A549 (cell line): ENCODE data around the gene SYNC. TPM values are rescaled to one million over a fixed set of nuclear protein-coding genes. Genes with fewer than 3 reads are reported as not detected.

Experiments used
- ATAC-seq, 2 experiments: fragments of 200-7000 bp in 1 of 2; fragments of >200 bp in 1 of 2; cut with Nextera tagmentation in 1 of 2; cut with Tn5 transposase in 1 of 2; 3 replicates each; pipeline versions ENCODE4 v1.8.0 to v1.9.1; 2018 to 2020; ENCODE audit warnings: mild to moderate bottlenecking in 1 of 2, moderate library complexity in 1 of 2
- CTCF ChIA-PET: fragments of 300-600 bp; sonication (Branson Sonifier 250); formaldehyde crosslinking; extraction: SDS; loops from one replicate; lab custom pipeline; 2021; ENCODE audit warnings: antibody characterized with exemption, inconsistent platforms; lab: Yijun Ruan, JAX
- POLR2A ChIA-PET: fragments of 350-600 bp; formaldehyde crosslinking; extraction: SDS; loops from one replicate; lab custom pipeline; 2021; ENCODE audit warnings: antibody characterized with exemption, inconsistent platforms; lab: Yijun Ruan, JAX
- DNase-seq, 2 experiments: peaks; one replicate each; pipeline versions ENCODE4 v3.0.0 to v3.0.0-alpha.2; 2011 to 2016; ENCODE audit warnings: low read depth in 1 of 2, low spot score in 1 of 2
- FAIRE-seq: peaks from 2 replicates; lab custom pipeline; 2011; peaks lifted over from hg19 to GRCh38; lab: Jason Lieb, UNC
- H3K27ac ChIP-seq, 2 experiments: fragments of >200 bp; sonication (Bioruptor Twin); formaldehyde crosslinking; 3 replicates each; pipeline ENCODE4 v1.5.1; 2016 to 2017
- H3K4me1 ChIP-seq: fragments of >200 bp; sonication (Bioruptor Twin); formaldehyde crosslinking; 3 replicates; pipeline ENCODE4 v1.6.1; 2016
- H3K4me2 ChIP-seq: fragments of >200 bp; sonication (Bioruptor Twin); formaldehyde crosslinking; 3 replicates; pipeline ENCODE4 v1.6.1; 2016
- H3K4me3 ChIP-seq: fragments of >200 bp; sonication (Bioruptor Twin); formaldehyde crosslinking; 3 replicates; pipeline ENCODE4 v1.5.1; 2016
- H3K9me3 ChIP-seq: fragments of >200 bp; sonication (Bioruptor Twin); formaldehyde crosslinking; 3 replicates; pipeline ENCODE4 v1.6.1; 2016
- ATOH8 ChIP-seq: fragments of 250-450 bp; sonication (Bioruptor Pico); IDR thresholded peaks from 2 replicates; pipeline ENCODE4 v1.5.0; 2020; ENCODE audit warnings: low read depth, mild to moderate bottlenecking, moderate library complexity
- BHLHE40 ChIP-seq: IDR thresholded peaks from 2 replicates; pipeline ENCODE4 v1.6.1; 2012; ENCODE audit warnings: low read depth, low read length, inconsistent platforms
- CEBPB ChIP-seq, 2 experiments: fragments of >200 bp in 1 of 2; sonication (Bioruptor Twin) in 1 of 2; formaldehyde crosslinking in 1 of 2; IDR thresholded peaks; 2 replicates each; pipeline ENCODE4 v1.6.1; 2012 to 2016
- CHD2 ChIP-seq: fragments of 150-350 bp; IDR thresholded peaks from 2 replicates; pipeline ENCODE4 v1.6.1; 2014; ENCODE audit warnings: low read length; ENCODE audit not compliant: partially characterized antibody
- EHMT2 ChIP-seq: fragments of 200-600 bp; sonication (generic); IDR thresholded peaks from 2 replicates; pipeline ENCODE4 v1.6.1; 2016; ENCODE audit warnings: antibody characterized with exemption, low read depth, mild to moderate bottlenecking, moderate library complexity
- FOSB ChIP-seq: fragments of 250-450 bp; sonication (Bioruptor Pico); IDR thresholded peaks from 2 replicates; pipeline ENCODE4 v1.5.0; 2020; ENCODE audit warnings: mild to moderate bottlenecking, moderate library complexity
- FOSL2 ChIP-seq, 2 experiments: fragments of 450-650 bp in 1 of 2; fragments of >200 bp in 1 of 2; sonication (Bioruptor Twin) in 1 of 2; formaldehyde crosslinking; IDR thresholded peaks; 2 replicates each; pipeline versions ENCODE4 v1.5.0 to v1.6.1; 2016 to 2020; ENCODE audit warnings: mild to moderate bottlenecking in 1 of 2, moderate library complexity in 1 of 2
- GATA3 ChIP-seq: IDR thresholded peaks from 2 replicates; pipeline ENCODE4 v1.6.1; 2012; ENCODE audit warnings: borderline replicate concordance
- HOXB13 ChIP-seq: fragments of 250-450 bp; sonication (Bioruptor Pico); IDR thresholded peaks from 2 replicates; pipeline ENCODE4 v1.5.0; 2020; ENCODE audit warnings: low read depth, mild to moderate bottlenecking, moderate library complexity
- MYC ChIP-seq: IDR thresholded peaks from 2 replicates; pipeline ENCODE4 v1.6.1; 2012; ENCODE audit warnings: mild to moderate bottlenecking, inconsistent platforms, low read length, improper control_type of control experiment, borderline replicate concordance
- NFE2L2 ChIP-seq: fragments of 150-350 bp; conservative IDR thresholded peaks from 2 replicates; pipeline ENCODE4 v1.6.1; 2014; ENCODE audit warnings: low read length
- PHF8 ChIP-seq: fragments of 200-600 bp; sonication (generic); IDR thresholded peaks from 2 replicates; pipeline ENCODE4 v1.6.1; 2016; ENCODE audit warnings: low read depth, mild to moderate bottlenecking, antibody characterized with exemption, moderate library complexity, borderline replicate concordance
- POLR2A ChIP-seq: IDR thresholded peaks from 2 replicates; pipeline ENCODE4 v1.6.1; 2012; ENCODE audit warnings: mild to moderate bottlenecking, low read length
- RAD21 ChIP-seq, 2 experiments: fragments of >200 bp in 1 of 2; sonication (Bioruptor Twin) in 1 of 2; formaldehyde crosslinking in 1 of 2; IDR thresholded peaks in 1 of 2; conservative IDR thresholded peaks in 1 of 2; 2 replicates in 1 of 2; 3 replicates in 1 of 2; pipeline ENCODE4 v1.6.1; 2012 to 2018; ENCODE audit warnings: inconsistent platforms in 1 of 2
- RNF2 ChIP-seq: fragments of 200-600 bp; sonication (generic); IDR thresholded peaks from 2 replicates; pipeline ENCODE4 v1.6.1; 2016; ENCODE audit warnings: low read depth, mild to moderate bottlenecking, antibody characterized with exemption, moderate library complexity, borderline replicate concordance
- TP53 ChIP-seq: fragments of 250-450 bp; sonication (Bioruptor Pico); IDR thresholded peaks from 2 replicates; pipeline ENCODE4 v1.5.0; 2021; ENCODE audit warnings: mild to moderate bottlenecking, moderate library complexity
- WGBS: methylation state at CpG from one replicate; pipeline ENCODE4 v1.1.6; 2017; ENCODE audit errors: missing lambda C conversion rate; 5-methylcytosine and 5-hydroxymethylcytosine counted together
- polyA minus RNA-seq: library from RNA; depleted of rRNA, polyadenylated mRNA; stranded (reverse); fragments of >200 nt; gene quantifications from 2 replicates; pipeline ENCODE4 v1.2.3, GENCODE V29; 2011; rRNA and poly(A)+ RNA removed
- polyA plus RNA-seq, 4 experiments: library from polyadenylated mRNA; depleted of rRNA in 3 of 4; stranded (reverse); fragments of >200 nt; fragmentation: RNase III in 1 of 4; extraction: RNeasy Plus Mini Kit Qiagen cat#74134 plus additional on column Dnase treatment in 1 of 4; gene quantifications; 2 replicates in 3 of 4; 3 replicates in 1 of 4; pipeline ENCODE4 v1.2.3, GENCODE V29; 2011 to 2017

Gene SYNC
- polyA plus RNA-seq (2011; rRNA removed), result 5.5 and 7.7 TPM in 2 replicates
- polyA plus RNA-seq (2012; cell fraction: cytosol; rRNA removed), result 2.8 TPM in 2 replicates
- 1.5 and 4.2 TPM in 2 replicates for polyA plus RNA-seq (2012; cell fraction: nucleus; rRNA removed)
- polyA plus RNA-seq (2017; fragmentation: RNase III; extraction: RNeasy Plus Mini Kit Qiagen cat#74134 plus additional on column Dnase treatment), result 10.0 to 12.0 TPM (median 11.6 TPM) in 3 replicates
- polyA minus RNA-seq, result 4.1 and 5.0 TPM in 2 replicates

- ChIA-PET CTCF (interaction anchor here (3.7 to 12.8 kb wide), 2 partner anchors 9 to 73 kb away, joined by 29 to 383 read pairs; no protein-coding TSS in a partner anchor), POLR2A (interaction anchor here (1.1 to 1.6 kb wide), 2 partner anchors 10 to 52 kb away, joined by 4 read pairs; partner anchors contain the start of gene RBBP4)
- peak within 1 kb of the TSS; percentile 92 to 100 for H3K27ac ChIP-seq
- peak; percentile 56 to 69 for DNase-seq
- H3K4me3 ChIP-seq, result peak within 1 kb of the TSS; percentile 64
- 0% methylated on average over 6 of the region's 70 CpGs for WGBS
- peak within 1 kb of the TSS; percentile 83 for H3K4me2 ChIP-seq
- FAIRE-seq, result no peak
- H3K4me1 ChIP-seq, result peaks cover 43% of the 10 kb centered on the region
- TF ChIP-seq GATA3 (0 out of 2 replicates have a peak, but pooled peaks have one; percentile 15), RNF2 (no peak), MYC (no peak), POLR2A (peak; percentile 7; the same call in 1 of the 2 replicates), CHD2 (no peak), NFE2L2 (no peak)
- TF ChIP-seq, all 56 proteins: peak for 2
- 0 out of 3 replicates have a peak, but pooled peaks cover 3% of the 10 kb centered on the region for H3K9me3 ChIP-seq
- ATAC-seq, result peak; percentile 62 to 74
Measured at GRCh38 chr1:32702599-32703478, at the start of gene SYNC. Gene SYNC (minus strand): TSS chr1:32702770. CDS start chr1:32702660, 110 bp downstream.

GRCh38 chr1:32749771-32750170 is 47.2 kb upstream of the SYNC start:
- WGBS, result 90% methylated on average over 3 of the region's 3 CpGs
- ChIA-PET POLR2A (no interaction called here), CTCF (interaction anchor here (0.7 to 3.8 kb wide), 5 partner anchors 10 to 37 kb away, joined by 3 to 22 read pairs (median 4); no protein-coding TSS in a partner anchor)
- Histone ChIP-seq H3K27ac (peak overlapping the region in 1 of 2 experiments; percentile 28; a peak in 2 of 6 replicates), H3K4me3 (no peak overlapping the region), H3K4me1 (peaks cover 7% of the 10 kb centered on the region; the same call in 1 of the 3 replicates), H3K4me2 (no peak overlapping the region), H3K9me3 (no peaks in the 10 kb centered on the region)
- ATAC-seq, result peak in 1 of 2 experiments; percentile 35; a peak in 3 of 6 replicates
- no peak for FAIRE-seq
- no peak for DNase-seq
- TF ChIP-seq FOSB (no peak), BHLHE40 (no peak), TP53 (CRISPR knock-in tag) (no peak), RAD21 (conservative IDR thresholded peaks at IDR 0.05 in 1 of 2, IDR thresholded peaks at IDR 0.05 in 1 of 2) (peak in 1 of 2 experiments; percentile 23; a peak in 1 of 5 replicates), ATOH8 (CRISPR knock-in tag) (no peak)

- no peak overlapping the region for H3K4me3 ChIP-seq
- H3K9me3 ChIP-seq, result no peaks in the 10 kb centered on the region
- FAIRE-seq (no peak), ATAC-seq (peak in 1 of 2 experiments; percentile 22; a peak in 1 of 6 replicates), DNase-seq (no peak)
- ChIA-PET POLR2A (no interaction called here), CTCF (interaction anchor here (0.6 to 3.8 kb wide), 6 partner anchors 9 to 36 kb away, joined by 3 to 22 read pairs (median 4); no protein-coding TSS in a partner anchor)
- WGBS, result 75% methylated on average over 2 of the region's 4 CpGs
- no peak for TF ChIP-seq CEBPB (IDR thresholded peaks at IDR 0.05)
- TF ChIP-seq PHF8, result no peak
- no peak for TF ChIP-seq HOXB13
- no peak overlapping the region for H3K4me2 ChIP-seq
- H3K4me1 ChIP-seq, result peaks cover 7% of the 10 kb centered on the region; the same call in 2 of the 3 replicates
- H3K27ac ChIP-seq, result peak overlapping the region in 1 of 2 experiments; percentile 28; a peak in 2 of 6 replicates
Measured at GRCh38 chr1:32749332-32749731, 46.8 kb upstream of the SYNC start.

- FAIRE-seq (no peak), DNase-seq (no peak), ATAC-seq (no peak)
- 90% methylated on average over 8 of the region's 8 CpGs for WGBS
- Histone ChIP-seq H3K9me3 (no peaks in the 10 kb centered on the region), H3K4me2 (no peak overlapping the region), H3K4me3 (no peak overlapping the region), H3K4me1 (peaks cover 11% of the 10 kb centered on the region; the same call in 2 of the 3 replicates), H3K27ac (peak overlapping the region in 1 of 2 experiments; percentile 28; a peak in 2 of 6 replicates)
- no peak for TF ChIP-seq EHMT2
- no peak for TF ChIP-seq FOSL2 (IDR thresholded peaks at IDR 0.05)
- no peak for TF ChIP-seq FOSL2 (CRISPR knock-in tag; IDR thresholded peaks at IDR 0.05)
- no peak for TF ChIP-seq FOSB
- ChIA-PET POLR2A (no interaction called here), CTCF (interaction anchor here (0.6 to 3.8 kb wide), 6 partner anchors 9 to 36 kb away, joined by 3 to 22 read pairs (median 4); no protein-coding TSS in a partner anchor)
Measured at GRCh38 chr1:32748926-32749325, 46.4 kb upstream of the SYNC start.
